Type B pancreatic cell (in vitro differentiated cells): Measurements from ENCODE around the gene CCR3. TPM values are rescaled to one million over a fixed set of nuclear protein-coding genes. Genes with fewer than 3 reads are reported as not detected.
A peak's percentile ranks its signal among the peaks of the same experiment; 100 is the strongest.

Experiments
- DNase-seq: peaks from one replicate; pipeline ENCODE4 v3.0.0; 2021; ENCODE audit warnings: mixed read lengths; ENCODE audit not compliant: unreplicated experiment; ENCODE audit errors: extremely low spot score
- H3K27ac Mint-ChIP-seq: 2 replicates; pipeline ENCODE4 v1.8.0; 2021; ENCODE audit warnings: mild to moderate bottlenecking, mixed read lengths
- H3K27me3 Mint-ChIP-seq: 2 replicates; pipeline ENCODE4 v1.8.0; 2021; ENCODE audit warnings: mixed read lengths
- H3K36me3 Mint-ChIP-seq: 2 replicates; pipeline ENCODE4 v1.8.0; 2021; ENCODE audit warnings: mixed read lengths
- H3K4me1 Mint-ChIP-seq: one replicate; pipeline ENCODE4 v1.8.0; 2021; ENCODE audit warnings: mixed read lengths; ENCODE audit not compliant: unreplicated experiment
- H3K4me3 Mint-ChIP-seq: 2 replicates; pipeline ENCODE4 v1.8.0; 2021; ENCODE audit warnings: mild to moderate bottlenecking, mixed read lengths
- H3K9me3 Mint-ChIP-seq: 2 replicates; pipeline ENCODE4 v1.8.0; 2021; ENCODE audit warnings: mixed read lengths
- total RNA-seq: library from RNA; stranded (reverse); gene quantifications from 2 replicates; pipeline ENCODE4 v1.2.1, GENCODE V29; 2021; ENCODE audit warnings: low replicate concordance
- TF ChIP-seq, protein P1 (sequence below): fragments of 200-600 bp; sonication (generic); conservative IDR thresholded peaks from 2 replicates; pipeline ENCODE4 v1.5.0; 2021; ENCODE audit warnings: antibody characterized with exemption, mild to moderate bottlenecking

Gene CCR3
- total RNA-seq, 1 donor from 2014 or later = not detected

DNA sequence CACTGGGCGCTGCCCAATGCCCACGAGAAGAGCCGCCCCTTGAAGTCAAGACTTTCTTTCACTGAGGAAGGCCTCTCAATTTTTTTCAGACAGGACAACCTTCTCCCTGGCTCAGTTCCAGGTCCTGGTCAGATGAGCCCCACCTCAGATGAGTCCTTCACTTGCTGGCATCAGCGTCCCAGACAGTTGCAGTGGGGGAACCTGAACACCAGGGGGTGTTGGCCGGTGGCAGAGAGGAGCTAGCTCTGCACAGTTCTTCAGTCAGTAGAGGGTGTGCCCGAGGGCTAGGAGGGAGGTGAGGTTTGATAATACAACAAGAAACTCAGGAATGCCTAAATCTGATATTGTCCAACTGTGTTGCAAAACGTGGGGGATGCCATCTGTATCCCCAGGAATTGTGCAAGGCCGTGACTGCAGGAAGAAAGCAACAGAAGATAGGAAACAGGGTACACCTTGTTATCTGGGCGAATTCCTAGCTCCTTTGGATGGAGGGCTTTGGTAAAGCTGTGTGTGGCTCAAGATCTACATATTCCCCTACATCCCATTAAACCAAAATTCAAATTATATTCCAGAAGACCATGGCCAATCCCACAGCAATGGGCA lies 34.3 kb downstream of the CCR3 start:
- Mint-ChIP-seq H3K9me3 (peaks cover 12% of the 10 kb centered on the region), H3K27me3 (peaks cover 24% of the 10 kb centered on the region), H3K4me3 (no peak overlapping the region), H3K27ac (no peak overlapping the region), H3K36me3 (no peaks in the 10 kb centered on the region), H3K4me1 (no peaks in the 10 kb centered on the region)
- TF ChIP-seq, protein P1, sequence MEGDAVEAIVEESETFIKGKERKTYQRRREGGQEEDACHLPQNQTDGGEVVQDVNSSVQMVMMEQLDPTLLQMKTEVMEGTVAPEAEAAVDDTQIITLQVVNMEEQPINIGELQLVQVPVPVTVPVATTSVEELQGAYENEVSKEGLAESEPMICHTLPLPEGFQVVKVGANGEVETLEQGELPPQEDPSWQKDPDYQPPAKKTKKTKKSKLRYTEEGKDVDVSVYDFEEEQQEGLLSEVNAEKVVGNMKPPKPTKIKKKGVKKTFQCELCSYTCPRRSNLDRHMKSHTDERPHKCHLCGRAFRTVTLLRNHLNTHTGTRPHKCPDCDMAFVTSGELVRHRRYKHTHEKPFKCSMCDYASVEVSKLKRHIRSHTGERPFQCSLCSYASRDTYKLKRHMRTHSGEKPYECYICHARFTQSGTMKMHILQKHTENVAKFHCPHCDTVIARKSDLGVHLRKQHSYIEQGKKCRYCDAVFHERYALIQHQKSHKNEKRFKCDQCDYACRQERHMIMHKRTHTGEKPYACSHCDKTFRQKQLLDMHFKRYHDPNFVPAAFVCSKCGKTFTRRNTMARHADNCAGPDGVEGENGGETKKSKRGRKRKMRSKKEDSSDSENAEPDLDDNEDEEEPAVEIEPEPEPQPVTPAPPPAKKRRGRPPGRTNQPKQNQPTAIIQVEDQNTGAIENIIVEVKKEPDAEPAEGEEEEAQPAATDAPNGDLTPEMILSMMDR = peak; percentile 61
- DNase-seq = no peak

DNA sequence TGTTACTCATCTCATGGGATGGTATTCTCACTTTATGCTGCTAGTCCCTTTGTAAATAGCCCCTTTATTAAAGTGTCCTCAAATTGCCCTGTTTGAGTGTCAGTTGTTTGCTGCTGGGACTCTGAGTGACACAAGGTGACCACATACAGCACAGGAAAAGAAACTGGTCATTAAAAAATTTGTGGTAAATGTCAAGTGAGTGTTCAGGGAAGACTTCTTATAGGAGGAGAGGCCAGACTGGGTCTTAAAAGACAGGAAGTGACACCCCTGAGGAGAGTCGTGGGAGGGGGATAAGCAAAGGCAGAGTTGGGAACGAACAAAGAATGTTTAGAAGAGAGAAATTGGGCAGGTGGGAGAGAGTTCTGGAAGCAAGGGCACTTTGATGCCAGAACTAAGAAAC lies 35.2 kb downstream of the CCR3 start:
- DNase-seq = no peak
- TF ChIP-seq, protein P1 = no peak
- no peaks in the 10 kb centered on the region for H3K36me3 Mint-ChIP-seq

DNA sequence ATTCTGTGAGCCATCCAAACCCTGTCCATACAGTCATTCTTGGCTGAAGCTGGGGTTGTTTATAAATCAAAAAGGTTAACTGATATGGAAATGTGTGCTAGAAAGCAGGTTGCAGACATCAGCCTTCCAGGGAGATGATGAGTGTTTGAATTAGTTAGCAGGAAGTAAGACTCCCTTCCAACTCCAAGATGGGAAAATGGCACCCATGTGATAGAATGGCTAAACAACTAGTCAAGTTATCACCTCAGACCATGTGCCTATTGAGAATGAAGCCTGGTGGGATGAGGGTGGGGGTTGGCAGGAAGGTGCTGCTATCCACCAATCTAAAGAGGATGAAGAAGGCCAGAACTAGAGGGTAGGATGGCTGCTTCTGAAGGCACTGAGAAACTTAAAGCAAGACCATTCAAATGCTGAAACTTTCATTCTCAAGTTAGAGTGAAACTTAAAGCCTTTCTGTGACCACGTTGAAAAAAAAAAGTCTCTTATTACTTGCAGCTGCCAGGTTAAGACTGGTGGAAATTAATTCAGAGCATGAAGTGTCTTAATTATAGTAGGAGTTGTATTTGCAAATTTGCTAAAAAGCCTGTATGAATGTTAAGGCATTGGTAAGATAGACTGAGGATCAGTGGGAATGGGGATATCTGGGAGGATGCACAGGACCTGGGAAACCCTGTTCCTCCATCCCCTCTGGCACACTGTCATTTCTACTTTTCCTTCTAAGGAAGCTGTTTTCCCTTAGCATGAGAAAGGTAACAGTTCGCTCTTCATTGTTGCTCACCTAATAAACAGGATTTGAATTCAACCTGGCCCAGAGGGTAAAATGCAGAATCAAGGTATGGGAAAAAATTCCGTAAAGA lies 36.8 kb downstream of the CCR3 start:
- Mint-ChIP-seq H3K27ac (no peak overlapping the region), H3K4me3 (no peak overlapping the region), H3K36me3 (no peaks in the 10 kb centered on the region), H3K27me3 (peaks cover 20% of the 10 kb centered on the region), H3K9me3 (peaks cover 12% of the 10 kb centered on the region), H3K4me1 (no peaks in the 10 kb centered on the region)
- TF ChIP-seq, protein P1 = no peak
- DNase-seq = no peak

More for the DNA sequence above, 35.2 kb downstream of the CCR3 start:
- Mint-ChIP-seq H3K27ac (no peak overlapping the region), H3K9me3 (peaks cover 12% of the 10 kb centered on the region), H3K4me1 (no peaks in the 10 kb centered on the region), H3K4me3 (no peak overlapping the region), H3K27me3 (peaks cover 20% of the 10 kb centered on the region)

DNA sequence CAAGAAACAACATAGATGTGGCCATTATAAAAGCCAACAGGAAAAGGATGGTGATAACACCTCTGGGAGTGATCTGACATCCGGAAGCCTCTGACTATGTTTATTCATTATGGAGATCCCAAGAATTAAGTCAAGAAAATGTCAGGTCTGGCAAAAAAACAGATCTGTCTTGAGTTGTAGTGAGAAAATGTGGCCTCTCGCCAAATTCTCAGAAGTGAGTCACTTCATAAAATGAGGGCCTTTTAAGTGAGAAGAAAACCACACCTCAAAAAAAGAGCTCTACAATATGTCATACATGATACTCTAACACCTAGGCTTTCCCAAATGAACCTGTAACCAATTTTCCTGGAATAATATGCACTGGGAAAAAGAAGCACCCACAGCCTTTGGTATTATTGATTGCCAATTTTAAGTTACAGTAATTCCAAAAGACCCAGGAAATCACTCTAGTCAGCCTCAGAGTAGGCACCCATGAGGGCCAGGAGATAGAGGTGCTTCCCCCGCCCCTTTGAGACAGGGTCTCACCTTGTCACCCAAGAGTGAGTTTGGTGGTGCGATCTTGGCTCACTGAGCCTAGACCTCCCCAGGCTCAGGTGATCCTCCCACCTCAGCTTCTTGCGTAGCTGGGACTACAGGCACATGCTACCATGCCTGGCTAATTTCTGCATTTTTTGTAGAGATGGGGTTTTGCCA lies 38.0 kb downstream of the CCR3 start:
- H3K9me3 Mint-ChIP-seq = peaks cover 12% of the 10 kb centered on the region
- H3K36me3 Mint-ChIP-seq = no peaks in the 10 kb centered on the region
- no peak overlapping the region for H3K4me3 Mint-ChIP-seq
- H3K27me3 Mint-ChIP-seq = peaks cover 9% of the 10 kb centered on the region
- no peak for DNase-seq
- H3K4me1 Mint-ChIP-seq = no peaks in the 10 kb centered on the region
- no peak overlapping the region for H3K27ac Mint-ChIP-seq
- TF ChIP-seq, protein P1 = no peak

DNA sequence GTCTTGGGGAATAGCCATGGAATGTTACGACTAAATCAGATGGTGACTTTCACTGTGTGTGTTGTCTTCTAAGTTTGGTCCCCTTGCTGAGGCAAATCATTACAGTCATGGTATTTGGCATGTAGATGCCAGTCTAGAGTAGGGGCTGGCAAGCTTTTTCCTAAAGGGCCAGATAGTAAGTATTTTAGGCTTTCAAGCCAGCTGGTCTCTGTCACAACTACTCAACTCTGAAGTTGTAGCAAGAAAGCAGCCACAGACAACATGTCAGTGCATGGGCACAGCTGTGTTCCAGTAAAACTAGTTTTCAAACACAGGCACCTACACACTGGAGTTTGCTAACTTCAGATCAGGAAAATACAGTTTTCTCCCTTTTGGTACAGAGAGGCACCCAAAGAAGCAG lies 39.3 kb downstream of the CCR3 start:
- no peak for DNase-seq
- H3K36me3 Mint-ChIP-seq = no peaks in the 10 kb centered on the region
- peaks cover 7% of the 10 kb centered on the region for H3K27me3 Mint-ChIP-seq
- peaks cover 12% of the 10 kb centered on the region for H3K9me3 Mint-ChIP-seq
- no peak overlapping the region for H3K4me3 Mint-ChIP-seq
- TF ChIP-seq, protein P1 = no peak
- H3K4me1 Mint-ChIP-seq = no peaks in the 10 kb centered on the region
- H3K27ac Mint-ChIP-seq = no peak overlapping the region
